Epithelial cell of alveolus of lung (primary cell): Measurements from ENCODE around the gene MAN1C1. TPM values are rescaled to one million over a fixed set of nuclear protein-coding genes. Genes with fewer than 3 reads are reported as not detected.

Experiments
- total RNA-seq: library from RNA; depleted of rRNA; stranded (reverse); fragments of >200 nt; gene quantifications from 2 replicates; pipeline ENCODE4 v1.2.1, GENCODE V29; 2015

Gene MAN1C1
- total RNA-seq, result 0.65 and 2.9 TPM in 2 replicates

DNA sequence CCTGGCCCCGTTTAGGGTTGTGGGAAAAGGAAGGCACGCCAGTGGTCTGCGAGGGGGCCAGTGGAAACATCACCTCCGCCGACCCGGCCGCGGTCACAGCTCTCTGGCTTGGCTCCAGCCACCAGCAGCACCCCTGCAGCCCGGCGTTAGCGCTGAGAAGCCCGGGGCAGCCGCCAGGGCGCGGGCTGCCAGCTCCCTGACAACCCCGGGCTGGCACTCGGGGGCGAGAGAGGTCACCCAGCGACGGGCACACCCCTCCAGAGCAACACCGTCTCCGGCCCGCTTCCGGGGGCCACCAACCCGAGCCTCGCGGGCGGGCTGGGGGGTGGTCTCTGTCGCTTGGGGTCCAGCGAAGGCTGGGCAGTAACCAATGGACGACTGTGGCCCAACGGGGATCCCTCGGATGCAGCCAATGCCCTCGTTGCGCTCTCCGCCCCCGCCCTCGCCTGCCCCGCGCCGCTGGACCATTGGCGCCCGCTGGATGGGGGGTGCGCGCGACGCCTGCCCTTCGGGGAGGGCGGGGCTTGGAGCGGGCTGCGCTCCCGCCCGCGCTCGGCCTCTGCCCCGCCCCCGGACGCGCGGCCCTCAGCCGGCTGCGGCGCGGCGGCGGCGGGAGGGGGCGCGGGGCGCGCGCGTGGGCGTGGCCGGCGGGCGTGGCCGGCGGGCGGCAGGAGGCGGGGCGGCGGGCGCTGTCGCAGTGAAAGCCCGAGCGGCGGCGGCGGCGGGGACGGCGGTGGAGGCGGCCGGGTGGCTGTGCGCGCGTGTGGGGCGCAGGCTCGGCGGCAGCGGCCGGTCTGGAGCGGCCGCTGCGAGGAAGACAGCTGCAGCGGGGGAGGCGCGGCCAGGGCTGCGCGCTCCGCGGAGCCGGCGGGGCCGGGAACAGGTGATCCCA lies at the start of gene MAN1C1:
Gene MAN1C1, plus strand, starts transcription at position 697 of the 892 bp plus-strand sequence. CDS start 1,007 bp downstream, outside the sequence.

DNA sequence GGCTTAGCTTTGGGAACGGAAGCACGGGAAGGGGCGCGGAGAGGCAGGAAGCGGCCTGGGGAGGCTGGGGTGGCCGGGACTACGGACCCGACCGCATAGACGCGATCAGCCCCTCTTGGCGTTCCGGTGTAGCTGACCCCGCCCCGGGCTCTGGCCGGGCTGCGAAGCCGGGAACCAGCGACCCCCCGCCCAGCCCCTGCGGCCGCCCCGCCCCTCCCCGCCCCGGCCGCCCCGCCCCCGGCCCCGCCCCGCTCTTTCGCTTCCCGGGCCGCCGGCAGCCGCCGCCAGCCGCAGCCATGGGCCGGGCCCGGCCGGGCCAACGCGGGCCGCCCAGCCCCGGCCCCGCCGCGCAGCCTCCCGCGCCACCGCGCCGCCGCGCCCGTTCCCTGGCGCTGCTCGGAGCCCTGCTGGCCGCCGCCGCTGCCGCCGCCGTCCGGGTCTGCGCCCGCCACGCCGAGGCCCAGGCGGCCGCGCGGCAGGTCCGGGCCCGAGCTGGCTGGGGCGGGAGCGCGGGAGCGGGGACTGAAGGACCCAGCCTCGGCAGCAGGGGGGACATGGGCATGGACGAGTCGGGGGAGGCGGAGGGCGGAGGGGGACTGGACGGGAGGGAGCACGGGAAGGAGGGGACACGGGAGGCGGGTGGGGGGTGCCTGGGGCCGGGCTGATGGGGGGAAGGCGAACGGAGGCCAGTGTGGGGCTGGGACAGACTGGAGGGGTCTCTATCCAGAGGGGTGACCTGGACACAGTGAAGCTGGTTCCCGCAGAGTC lies 183.5 kb downstream of the MAN1C1 start, which contains the start of gene SELENON:
Gene SELENON, plus strand, starts transcription at position 259 of the 768 bp plus-strand sequence. Its CDS starts 38 bp downstream, at position 297.

DNA sequence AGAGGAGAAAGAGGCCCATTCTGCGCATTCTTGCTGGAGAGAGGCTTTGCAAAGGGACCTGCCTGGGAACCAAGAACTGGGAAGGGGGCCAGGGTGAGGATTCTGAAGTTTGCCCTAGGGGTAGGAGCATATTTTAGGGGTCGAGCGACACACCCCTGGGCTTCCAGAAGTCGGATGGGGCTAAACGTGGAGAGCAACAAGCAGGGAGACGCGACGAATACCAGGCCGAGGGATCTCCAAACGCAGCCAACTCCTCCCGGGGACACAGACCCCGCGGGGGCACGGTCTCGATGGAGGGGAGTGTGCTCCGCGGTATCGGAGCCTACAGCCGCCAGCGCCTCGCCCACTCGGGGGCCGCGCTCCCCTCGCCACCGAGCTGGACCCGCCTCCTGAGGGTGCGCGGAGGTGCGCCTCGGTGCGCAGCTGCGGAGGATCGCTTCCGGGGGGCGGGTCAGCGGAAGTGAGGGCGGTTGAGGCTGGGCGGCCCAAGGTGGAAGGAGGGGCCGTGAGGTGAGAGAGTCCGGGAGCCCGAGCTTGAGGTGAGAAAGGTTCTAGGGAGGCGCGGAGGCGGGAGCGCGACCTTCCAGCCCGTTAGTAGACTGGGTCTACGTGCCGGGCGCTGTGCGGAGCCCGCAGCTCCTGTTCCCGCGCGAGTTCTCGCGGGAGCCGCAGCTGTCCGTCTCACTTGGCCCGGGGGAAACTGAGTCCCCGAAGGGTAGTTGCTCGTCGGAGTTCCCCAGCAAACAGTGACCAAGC lies 203.1 kb downstream of the MAN1C1 start, which contains the start of gene MTFR1L:
Gene MTFR1L, plus strand, starts transcription at position 464 of the 756 bp plus-strand sequence. CDS start 3,151 bp downstream, outside the sequence.

Other genes with a start within 250 kb of the MAN1C1 start
- 0.56 and 1.3 TPM in 2 replicates for gene RHCE, start 196.0 kb upstream of the MAN1C1 start, total RNA-seq
- gene MACO1, start 185.9 kb upstream of the MAN1C1 start, total RNA-seq, result 16.9 and 17.5 TPM in 2 replicates
- gene LDLRAP1, start 73.2 kb upstream of the MAN1C1 start, total RNA-seq, result 5.6 and 10.3 TPM in 2 replicates
- 63.1 and 106 TPM in 2 replicates for gene SELENON, start 183.4 kb downstream of the MAN1C1 start, total RNA-seq
- gene MTFR1L, start 203.2 kb downstream of the MAN1C1 start, total RNA-seq, result 38.8 and 66.0 TPM in 2 replicates
- gene AUNIP, start 242.7 kb downstream of the MAN1C1 start, total RNA-seq, result 2.7 and 3.2 TPM in 2 replicates